ENCODE data around the gene GPR137C. TPM values are rescaled to one million over a fixed set of nuclear protein-coding genes. Genes with fewer than 3 reads are reported as not detected.
"Not testable (repeated sequence)": the region's sequence is repeated elsewhere in the genome, so short reads cannot be mapped to it uniquely, and the experiment has no call there.

GPR137C gene
- total and polyA plus RNA-seq, 4 donors: 0.13 to 1.7 (median 0.45) TPM

GRCh38 chr14:52553002-52553670 lies 500 bp downstream of the GPR137C start:
- Histone ChIP-seq H3K27ac (ENCODE audit: low read depth in 1 of 2, low read length in 2 of 2) (peak overlapping the region in 1 of 2 donors; percentile 0), H3K9me3 (ENCODE audit: control insufficient read depth, low read length) (no peaks in the 10 kb centered on the region), H3K27me3 (ENCODE audit: control insufficient read depth in 1 of 2, insufficient read depth in 2 of 2, low read length in 1 of 2) (no peaks in the 10 kb centered on the region), H3K4me1 (ENCODE audit: control insufficient read depth in 1 of 2, insufficient read depth in 2 of 2, low read length in 2 of 2) (no peaks in the 10 kb centered on the region), H3K36me3 (ENCODE audit: control insufficient read depth in 1 of 2, insufficient read depth in 2 of 2, low read length in 1 of 2) (no peaks in the 10 kb centered on the region), H3K4me3 (ENCODE audit: low read length in 2 of 2) (peak overlapping the region; percentile 52 to 76)
- ATAC-seq (ENCODE audit: low FRiP score) (peak; percentile 24), DNase-seq (peak; percentile 49 to 76)
- WGBS, 2 donors: 1% methylated on average over 34 to 69 of the region's 69 CpGs
- intact Hi-C loops (cut with DNase I): loop anchor here (5.0 to 10.0 kb wide), 4 partner anchors 142 to 599 kb away; partner anchors contain the start of genes ERO1A (in 2 of the 2), DDHD1 (in 1 of the 2) and PTGER2 (in 1 of the 2)

GRCh38 chr14:52553671-52554575 lies 1.3 kb downstream of the GPR137C start:
- Histone ChIP-seq H3K36me3 (ENCODE audit: control insufficient read depth in 1 of 2, insufficient read depth in 2 of 2, low read length in 1 of 2) (no peaks in the 10 kb centered on the region), H3K9me3 (ENCODE audit: control insufficient read depth, low read length) (no peaks in the 10 kb centered on the region), H3K4me3 (ENCODE audit: low read length in 2 of 2) (peak overlapping the region; percentile 52 to 76), H3K4me1 (ENCODE audit: control insufficient read depth in 1 of 2, insufficient read depth in 2 of 2, low read length in 2 of 2) (no peaks in the 10 kb centered on the region), H3K27me3 (ENCODE audit: control insufficient read depth in 1 of 2, insufficient read depth in 2 of 2, low read length in 1 of 2) (no peaks in the 10 kb centered on the region), H3K27ac (ENCODE audit: low read depth in 1 of 2, low read length in 2 of 2) (no peak overlapping the region)
- 3% methylated on average over 22 of the region's 22 CpGs for WGBS, 2 donors
- intact Hi-C loops (cut with DNase I): loop anchor here (5.0 to 10.0 kb wide), 4 partner anchors 141 to 598 kb away; partner anchors contain the start of genes ERO1A (in 2 of the 2), DDHD1 (in 1 of the 2) and PTGER2 (in 1 of the 2)
- peak; percentile 58 for ATAC-seq (ENCODE audit: low FRiP score)
- DNase-seq: peak; percentile 94 to 96

- Histone ChIP-seq H3K27ac (ENCODE audit: low read depth in 1 of 2, low read length in 2 of 2) (no peak overlapping the region), H3K27me3 (ENCODE audit: control insufficient read depth in 1 of 2, insufficient read depth in 2 of 2, low read length in 1 of 2) (no peaks in the 10 kb centered on the region), H3K4me3 (ENCODE audit: low read length in 2 of 2) (no peak overlapping the region), H3K9me3 (ENCODE audit: control insufficient read depth, low read length) (peaks cover 2% of the 10 kb centered on the region), H3K36me3 (ENCODE audit: control insufficient read depth in 1 of 2, insufficient read depth in 2 of 2, low read length in 1 of 2) (no peaks in the 10 kb centered on the region), H3K4me1 (ENCODE audit: control insufficient read depth in 1 of 2, insufficient read depth in 2 of 2, low read length in 2 of 2) (no peaks in the 10 kb centered on the region)
- ATAC-seq (ENCODE audit: low FRiP score) (no peak), DNase-seq (no peak)
- intact Hi-C loops (cut with DNase I): loop anchor here in 1 of 2 donors (10.0 kb wide), 2 partner anchors 136 to 244 kb away; partner anchors contain the start of genes ERO1A and PTGER2
- 97% methylated on average over 2 of the region's 2 CpGs for WGBS, 2 donors
These were observed 6.1 kb downstream of the GPR137C start for GRCh38 chr14:52558688-52559087.

DNA sequence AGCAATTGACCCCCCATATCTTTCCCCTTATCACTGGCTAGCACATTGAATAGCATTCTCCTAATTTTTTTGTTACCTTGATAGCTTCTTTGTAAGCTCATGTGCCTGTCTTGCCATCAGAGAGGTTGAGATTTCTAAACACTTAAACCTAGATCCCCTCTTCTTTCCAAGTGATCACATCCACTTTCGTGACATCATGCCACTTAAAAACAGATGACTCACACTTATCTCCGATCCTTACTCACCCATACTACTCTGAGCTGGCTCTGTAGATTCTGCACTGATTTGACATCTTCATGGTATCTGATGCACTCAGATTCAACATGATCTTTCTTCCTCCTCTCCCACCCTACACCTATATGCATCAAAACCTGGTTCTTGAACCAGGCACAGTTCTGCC lies 10.5 kb downstream of the GPR137C start:
- 77 to 78% methylated on average over 2 of the region's 2 CpGs for WGBS, 2 donors
- no peaks in the 10 kb centered on the region for H3K27me3 ChIP-seq (ENCODE audit: control insufficient read depth in 1 of 2, insufficient read depth in 2 of 2, low read length in 1 of 2)
- H3K9me3 ChIP-seq (ENCODE audit: control insufficient read depth, low read length): peaks cover 3% of the 10 kb centered on the region
- no peak for DNase-seq
- intact Hi-C loops (cut with DNase I): no loop called here
- no peak overlapping the region for H3K27ac ChIP-seq (ENCODE audit: low read depth in 1 of 2, low read length in 2 of 2)
- no peaks in the 10 kb centered on the region for H3K4me1 ChIP-seq (ENCODE audit: control insufficient read depth in 1 of 2, insufficient read depth in 2 of 2, low read length in 2 of 2)
- H3K4me3 ChIP-seq (ENCODE audit: low read length in 2 of 2): no peak overlapping the region
- no peak for ATAC-seq (ENCODE audit: low FRiP score)
- no peaks in the 10 kb centered on the region for H3K36me3 ChIP-seq (ENCODE audit: control insufficient read depth in 1 of 2, insufficient read depth in 2 of 2, low read length in 1 of 2)

- H3K4me3 ChIP-seq (ENCODE audit: low read length in 2 of 2); H3K36me3 ChIP-seq (ENCODE audit: control insufficient read depth in 1 of 2, insufficient read depth in 2 of 2, low read length in 1 of 2); H3K27me3 ChIP-seq (ENCODE audit: control insufficient read depth in 1 of 2, insufficient read depth in 2 of 2, low read length in 1 of 2); DNase-seq; H3K9me3 ChIP-seq (ENCODE audit: control insufficient read depth, low read length); H3K27ac ChIP-seq (ENCODE audit: low read depth in 1 of 2, low read length in 2 of 2); H3K4me1 ChIP-seq (ENCODE audit: control insufficient read depth in 1 of 2, insufficient read depth in 2 of 2, low read length in 2 of 2); intact Hi-C loops (cut with DNase I); ATAC-seq (ENCODE audit: low FRiP score): not testable (repeated sequence)
- 97 to 98% methylated on average over 7 of the region's 7 CpGs for WGBS, 2 donors
These were observed 15.8 kb downstream of the GPR137C start for GRCh38 chr14:52568454-52568853.

- intact Hi-C loops (cut with DNase I): no loop called here
- no peaks in the 10 kb centered on the region for H3K9me3 ChIP-seq (ENCODE audit: control insufficient read depth, low read length)
- WGBS, 2 donors: 93 to 96% methylated on average over 2 of the region's 2 CpGs
- H3K27me3 ChIP-seq (ENCODE audit: control insufficient read depth in 1 of 2, insufficient read depth in 2 of 2, low read length in 1 of 2): no peaks in the 10 kb centered on the region
- H3K27ac ChIP-seq (ENCODE audit: low read depth in 1 of 2, low read length in 2 of 2): no peak overlapping the region
- ATAC-seq (ENCODE audit: low FRiP score) (no peak), DNase-seq (no peak)
- no peak overlapping the region for H3K4me3 ChIP-seq (ENCODE audit: low read length in 2 of 2)
- no peaks in the 10 kb centered on the region for H3K4me1 ChIP-seq (ENCODE audit: control insufficient read depth in 1 of 2, insufficient read depth in 2 of 2, low read length in 2 of 2)
- H3K36me3 ChIP-seq (ENCODE audit: control insufficient read depth in 1 of 2, insufficient read depth in 2 of 2, low read length in 1 of 2): no peaks in the 10 kb centered on the region
These were observed 23.2 kb downstream of the GPR137C start for GRCh38 chr14:52575858-52576257.

GRCh38 chr14:52583544-52583943 lies 30.9 kb downstream of the GPR137C start:
- H3K4me3 ChIP-seq (ENCODE audit: low read length in 2 of 2): no peak overlapping the region
- H3K4me1 ChIP-seq (ENCODE audit: control insufficient read depth in 1 of 2, insufficient read depth in 2 of 2, low read length in 2 of 2): no peaks in the 10 kb centered on the region
- H3K9me3 ChIP-seq (ENCODE audit: control insufficient read depth, low read length): no peaks in the 10 kb centered on the region
- H3K27me3 ChIP-seq (ENCODE audit: control insufficient read depth in 1 of 2, insufficient read depth in 2 of 2, low read length in 1 of 2): no peaks in the 10 kb centered on the region
- H3K27ac ChIP-seq (ENCODE audit: low read depth in 1 of 2, low read length in 2 of 2): no peak overlapping the region
- H3K36me3 ChIP-seq (ENCODE audit: control insufficient read depth in 1 of 2, insufficient read depth in 2 of 2, low read length in 1 of 2): no peaks in the 10 kb centered on the region
- ATAC-seq (ENCODE audit: low FRiP score) (no peak), DNase-seq (no peak)
- intact Hi-C loops (cut with DNase I): no loop called here

- 69 to 76% methylated on average over 4 of the region's 4 CpGs for WGBS, 2 donors
- H3K4me3 ChIP-seq (ENCODE audit: low read length in 2 of 2): no peak overlapping the region
- H3K4me1 ChIP-seq (ENCODE audit: control insufficient read depth in 1 of 2, insufficient read depth in 2 of 2, low read length in 2 of 2): no peaks in the 10 kb centered on the region
- no peaks in the 10 kb centered on the region for H3K9me3 ChIP-seq (ENCODE audit: control insufficient read depth, low read length)
- H3K27me3 ChIP-seq (ENCODE audit: control insufficient read depth in 1 of 2, insufficient read depth in 2 of 2, low read length in 1 of 2): no peaks in the 10 kb centered on the region
- ATAC-seq (ENCODE audit: low FRiP score) (no peak), DNase-seq (no peak)
- intact Hi-C loops (cut with DNase I): no loop called here
- H3K27ac ChIP-seq (ENCODE audit: low read depth in 1 of 2, low read length in 2 of 2): no peak overlapping the region
- no peaks in the 10 kb centered on the region for H3K36me3 ChIP-seq (ENCODE audit: control insufficient read depth in 1 of 2, insufficient read depth in 2 of 2, low read length in 1 of 2)
These were observed 37.0 kb downstream of the GPR137C start for GRCh38 chr14:52589646-52590045.

Measured in aorta (tissue), 5 donors.